Panc1 (cell line): ENCODE measurements around the gene MSANTD1. TPM values are rescaled to one million over a fixed set of nuclear protein-coding genes. Genes with fewer than 3 reads are reported as not detected.

ENCODE experiments used
- ATAC-seq: fragments of 200-7000 bp; cut with Tn5 transposase; 2 replicates; pipeline ENCODE4 v1.9.1; 2020; ENCODE audit warnings: mild to moderate bottlenecking, moderate library complexity
- BruUV-seq: library from RNA; stranded (reverse); fragments of 400-500 nt; replicated peaks from 2 replicates; lab custom pipeline; 2021; lab: Mats Ljungman, UMichigan
- CTCF ChIA-PET: fragments of 300-600 bp; sonication (Branson Sonifier 250); formaldehyde crosslinking; loops from one replicate; lab custom pipeline; 2022; ENCODE audit warnings: antibody characterized with exemption; lab: Charles Lee
- POLR2A ChIA-PET: fragments of 300-600 bp; sonication (Branson Sonifier 250); formaldehyde crosslinking; loops from one replicate; lab custom pipeline; 2022; ENCODE audit warnings: antibody characterized with exemption; lab: Charles Lee
- DNase-seq: peaks from one replicate; pipeline ENCODE4 v3.0.0-alpha.2; 2010; ENCODE audit warnings: low read depth, low spot score
- H3K27ac ChIP-seq: 2 replicates; pipeline ENCODE4 v1.5.1; 2011; ENCODE audit warnings: mild to moderate bottlenecking, low read length, inconsistent platforms
- H3K27me3 ChIP-seq: fragments of 200-500 bp; sonication (Bioruptor generic); 2 replicates; pipeline ENCODE4 v1.6.0; 2014; ENCODE audit warnings: low read length, inconsistent platforms; ENCODE audit not compliant: control insufficient read depth, insufficient read depth
- H3K36me3 ChIP-seq: fragments of 200-500 bp; sonication (Bioruptor generic); 2 replicates; pipeline ENCODE4 v1.5.1; 2014; ENCODE audit warnings: inconsistent platforms, mild to moderate bottlenecking, low read length, moderate library complexity; ENCODE audit not compliant: control insufficient read depth, insufficient read depth
- H3K4me1 ChIP-seq: 2 replicates; pipeline ENCODE4 v1.5.1; 2011; ENCODE audit warnings: inconsistent platforms, mild to moderate bottlenecking, low read length, moderate library complexity; ENCODE audit not compliant: control insufficient read depth, insufficient read depth
- H3K4me3 ChIP-seq, 2 experiments: 2 replicates each; pipeline ENCODE4 v1.5.1; 2011 to 2012; ENCODE audit warnings: low read depth in 2 of 2, low read length in 2 of 2, mild to moderate bottlenecking in 2 of 2, inconsistent platforms in 1 of 2, moderate library complexity in 1 of 2
- H3K9me3 ChIP-seq: fragments of 200-500 bp; sonication (Bioruptor generic); 2 replicates; pipeline ENCODE4 v1.5.1; 2014; ENCODE audit warnings: low read depth, mild to moderate bottlenecking, inconsistent platforms, low read length, moderate library complexity; ENCODE audit not compliant: control insufficient read depth, insufficient read depth
- POLR2AphosphoS5 ChIP-seq: IDR thresholded peaks from 2 replicates; pipeline ENCODE4 v1.6.1; 2012; ENCODE audit warnings: mild to moderate bottlenecking, low read depth, low read length, moderate library complexity
- SIN3A ChIP-seq: IDR thresholded peaks from 2 replicates; pipeline ENCODE4 v1.6.1; 2012; ENCODE audit warnings: low read depth, mild to moderate bottlenecking, low read length, moderate library complexity, borderline replicate concordance; ENCODE audit not compliant: insufficient read depth
- TCF7L2 ChIP-seq: IDR thresholded peaks from 2 replicates; pipeline ENCODE4 v1.6.1; 2011; ENCODE audit warnings: mild to moderate bottlenecking, low read depth, low read length, inconsistent platforms
- in situ Hi-C: cut with HindIII; loops from 2 replicates; pipeline ENCODE4 v1.10.0; 2016; ENCODE audit warnings: low sequenced_read_pairs, low pct_unique_long_range_greater_than_20kb
- intact Hi-C: fragments of 100-400 bp; cut with micrococcal nuclease; formaldehyde crosslinking; loops from one replicate; pipeline ENCODE4 v1.10.0; 2022; ENCODE audit not compliant: unreplicated experiment
- total RNA-seq: library from RNA; stranded (reverse); gene quantifications from one replicate; pipeline ENCODE4 v1.2.1, GENCODE V29; 2021; ENCODE audit not compliant: unreplicated experiment
- TF ChIP-seq, protein P1 (sequence below), 2 experiments: IDR thresholded peaks; 2 replicates each; pipeline ENCODE4 v1.6.1; 2011 to 2012; ENCODE audit warnings: low read depth in 2 of 2, control low read depth in 1 of 2, low read length in 1 of 2, mild to moderate bottlenecking in 1 of 2, moderate library complexity in 1 of 2; ENCODE audit not compliant: insufficient read depth in 1 of 2
- TF ChIP-seq, protein P2 (sequence below): fragments of 450-650 bp; IDR thresholded peaks from 2 replicates; pipeline ENCODE4 v1.5.1; 2017; ENCODE audit warnings: mild to moderate bottlenecking

The MSANTD1 gene
- total RNA-seq, 1 experiment from 2014 or later = 0.57 TPM

DNA sequence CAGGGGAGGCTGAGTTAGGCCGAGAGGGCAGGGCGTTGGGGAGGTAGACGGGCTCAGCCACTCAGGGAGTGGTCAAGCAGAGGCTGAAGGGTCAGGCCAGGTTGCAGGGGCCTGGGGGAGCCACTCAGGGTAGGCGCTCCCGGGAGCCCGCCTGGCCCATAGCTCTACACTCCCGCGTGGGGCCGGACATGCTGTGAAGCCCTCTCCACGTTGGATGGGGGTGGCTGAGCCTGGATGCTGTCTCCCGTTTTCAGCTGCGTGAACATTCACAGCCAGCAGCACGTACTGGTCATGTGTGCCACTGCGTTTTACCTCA is 14.0 kb upstream of the MSANTD1 start:
- in situ Hi-C loops = no loop called here
- CTCF ChIA-PET = no interaction called here
- ATAC-seq = no peak

DNA sequence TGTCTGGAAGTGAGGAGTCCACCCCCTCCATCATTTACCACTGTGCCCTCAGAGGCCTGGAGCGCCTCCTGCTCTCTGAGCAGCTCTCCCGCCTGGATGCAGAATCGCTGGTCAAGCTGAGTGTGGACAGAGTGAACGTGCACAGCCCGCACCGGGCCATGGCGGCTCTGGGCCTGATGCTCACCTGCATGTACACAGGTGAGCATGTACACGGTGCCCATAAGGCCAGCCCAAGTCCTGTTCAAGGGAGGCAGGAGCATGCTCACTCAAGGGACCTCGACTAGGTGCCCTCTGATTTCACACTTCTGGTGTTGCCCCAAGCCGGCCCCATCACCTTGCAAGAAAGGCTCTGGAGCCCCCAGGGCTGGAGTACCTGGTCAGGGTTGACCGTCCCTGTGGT is 13.4 kb upstream of the MSANTD1 start:
- H3K36me3 ChIP-seq = no peaks in the 10 kb centered on the region
- intact Hi-C loops (no loop called here), in situ Hi-C loops (no loop called here)
- ChIA-PET CTCF (no interaction called here), POLR2A (no interaction called here)
- no peak overlapping the region for H3K27ac ChIP-seq
- DNase-seq (no peak), ATAC-seq (no peak)
- BruUV-seq = no TSS peak
- H3K4me1 ChIP-seq = no peaks in the 10 kb centered on the region
- H3K4me3 ChIP-seq = no peak overlapping the region
- no peaks in the 10 kb centered on the region for H3K27me3 ChIP-seq
- no peaks in the 10 kb centered on the region for H3K9me3 ChIP-seq
- TF ChIP-seq, protein P1, sequence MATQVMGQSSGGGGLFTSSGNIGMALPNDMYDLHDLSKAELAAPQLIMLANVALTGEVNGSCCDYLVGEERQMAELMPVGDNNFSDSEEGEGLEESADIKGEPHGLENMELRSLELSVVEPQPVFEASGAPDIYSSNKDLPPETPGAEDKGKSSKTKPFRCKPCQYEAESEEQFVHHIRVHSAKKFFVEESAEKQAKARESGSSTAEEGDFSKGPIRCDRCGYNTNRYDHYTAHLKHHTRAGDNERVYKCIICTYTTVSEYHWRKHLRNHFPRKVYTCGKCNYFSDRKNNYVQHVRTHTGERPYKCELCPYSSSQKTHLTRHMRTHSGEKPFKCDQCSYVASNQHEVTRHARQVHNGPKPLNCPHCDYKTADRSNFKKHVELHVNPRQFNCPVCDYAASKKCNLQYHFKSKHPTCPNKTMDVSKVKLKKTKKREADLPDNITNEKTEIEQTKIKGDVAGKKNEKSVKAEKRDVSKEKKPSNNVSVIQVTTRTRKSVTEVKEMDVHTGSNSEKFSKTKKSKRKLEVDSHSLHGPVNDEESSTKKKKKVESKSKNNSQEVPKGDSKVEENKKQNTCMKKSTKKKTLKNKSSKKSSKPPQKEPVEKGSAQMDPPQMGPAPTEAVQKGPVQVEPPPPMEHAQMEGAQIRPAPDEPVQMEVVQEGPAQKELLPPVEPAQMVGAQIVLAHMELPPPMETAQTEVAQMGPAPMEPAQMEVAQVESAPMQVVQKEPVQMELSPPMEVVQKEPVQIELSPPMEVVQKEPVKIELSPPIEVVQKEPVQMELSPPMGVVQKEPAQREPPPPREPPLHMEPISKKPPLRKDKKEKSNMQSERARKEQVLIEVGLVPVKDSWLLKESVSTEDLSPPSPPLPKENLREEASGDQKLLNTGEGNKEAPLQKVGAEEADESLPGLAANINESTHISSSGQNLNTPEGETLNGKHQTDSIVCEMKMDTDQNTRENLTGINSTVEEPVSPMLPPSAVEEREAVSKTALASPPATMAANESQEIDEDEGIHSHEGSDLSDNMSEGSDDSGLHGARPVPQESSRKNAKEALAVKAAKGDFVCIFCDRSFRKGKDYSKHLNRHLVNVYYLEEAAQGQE (IDR thresholded peaks at IDR 0.05; ENCODE audit: insufficient read depth in 1 of 2, low read depth in 2 of 2, low read length in 1 of 2) = no peak
- TF ChIP-seq TCF7L2 = no peak
- no peak for TF ChIP-seq SIN3A
- TF ChIP-seq, protein P2, sequence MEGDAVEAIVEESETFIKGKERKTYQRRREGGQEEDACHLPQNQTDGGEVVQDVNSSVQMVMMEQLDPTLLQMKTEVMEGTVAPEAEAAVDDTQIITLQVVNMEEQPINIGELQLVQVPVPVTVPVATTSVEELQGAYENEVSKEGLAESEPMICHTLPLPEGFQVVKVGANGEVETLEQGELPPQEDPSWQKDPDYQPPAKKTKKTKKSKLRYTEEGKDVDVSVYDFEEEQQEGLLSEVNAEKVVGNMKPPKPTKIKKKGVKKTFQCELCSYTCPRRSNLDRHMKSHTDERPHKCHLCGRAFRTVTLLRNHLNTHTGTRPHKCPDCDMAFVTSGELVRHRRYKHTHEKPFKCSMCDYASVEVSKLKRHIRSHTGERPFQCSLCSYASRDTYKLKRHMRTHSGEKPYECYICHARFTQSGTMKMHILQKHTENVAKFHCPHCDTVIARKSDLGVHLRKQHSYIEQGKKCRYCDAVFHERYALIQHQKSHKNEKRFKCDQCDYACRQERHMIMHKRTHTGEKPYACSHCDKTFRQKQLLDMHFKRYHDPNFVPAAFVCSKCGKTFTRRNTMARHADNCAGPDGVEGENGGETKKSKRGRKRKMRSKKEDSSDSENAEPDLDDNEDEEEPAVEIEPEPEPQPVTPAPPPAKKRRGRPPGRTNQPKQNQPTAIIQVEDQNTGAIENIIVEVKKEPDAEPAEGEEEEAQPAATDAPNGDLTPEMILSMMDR = no peak
- no peak for TF ChIP-seq POLR2AphosphoS5

More for the DNA sequence above, 14.0 kb upstream of the MSANTD1 start:
- no peak for DNase-seq
- no TSS peak for BruUV-seq
- intact Hi-C loops = no loop called here
- Histone ChIP-seq H3K27ac (no peak overlapping the region), H3K27me3 (no peaks in the 10 kb centered on the region), H3K9me3 (no peaks in the 10 kb centered on the region), H3K4me1 (no peaks in the 10 kb centered on the region), H3K4me3 (no peak overlapping the region), H3K36me3 (no peaks in the 10 kb centered on the region)
- TF ChIP-seq POLR2AphosphoS5 = no peak
- TF ChIP-seq, protein P2 = no peak
- TF ChIP-seq, protein P1 (IDR thresholded peaks at IDR 0.05; ENCODE audit: insufficient read depth in 1 of 2, low read depth in 2 of 2, low read length in 1 of 2) = no peak
- POLR2A ChIA-PET = no interaction called here
